K562 (cell line): ENCODE measurements around the gene SLX9.

Source experiments
- MAFK ChIP-seq: IDR thresholded peaks from 2 replicates; pipeline ENCODE4 v1.6.1; 2011; ENCODE audit warnings: low read length, improper control_type of control experiment
- MYC ChIP-seq, 2 experiments: fragments of 250-450 bp in 1 of 2; sonication (Bioruptor Pico) in 1 of 2; IDR thresholded peaks; 2 replicates each; pipeline versions ENCODE4 v1.5.1 to v1.6.1; 2012 to 2021; ENCODE audit warnings: low read depth in 2 of 2, borderline replicate concordance in 1 of 2, improper control_type of control experiment in 1 of 2, low read length in 1 of 2, mild to moderate bottlenecking in 1 of 2, moderate library complexity in 1 of 2
- MYNN ChIP-seq, 2 experiments: sonication (generic); formaldehyde crosslinking in 1 of 2; IDR thresholded peaks; 2 replicates each; pipeline versions ENCODE4 v1.5.0 to v1.6.1; 2016 to 2020; ENCODE audit warnings: antibody characterized with exemption in 1 of 2, missing genetic modification reagents in 1 of 2
- NFIC ChIP-seq: fragments of 450-650 bp; IDR thresholded peaks from 2 replicates; pipeline ENCODE4 v1.6.1; 2017; ENCODE audit warnings: mild to moderate bottlenecking, inconsistent platforms
- NRF1 ChIP-seq, 2 experiments: fragments of 450-650 bp; IDR thresholded peaks in 1 of 2; conservative IDR thresholded peaks in 1 of 2; 2 replicates each; pipeline ENCODE4 v1.6.1; 2014; ENCODE audit warnings: mild to moderate bottlenecking in 2 of 2
- POLR2A ChIP-seq: fragments of 450-650 bp; conservative IDR thresholded peaks from 2 replicates; pipeline ENCODE4 v1.6.1; 2016
- SAFB2 ChIP-seq: fragments of 200-400 bp; formaldehyde crosslinking; IDR thresholded peaks from 2 replicates; pipeline ENCODE4 v1.6.1; 2018; ENCODE audit warnings: borderline replicate concordance, low read length, low read depth, moderate library complexity; ENCODE audit not compliant: severe bottlenecking
- TEAD4 ChIP-seq, 2 experiments: sonication (generic) in 1 of 2; formaldehyde crosslinking in 1 of 2; IDR thresholded peaks; 2 replicates each; pipeline versions ENCODE4 v1.6.1 to v1.8.0; 2012 to 2022; ENCODE audit warnings: borderline replicate concordance in 1 of 2, inconsistent platforms in 1 of 2, low read length in 1 of 2, mild to moderate bottlenecking in 1 of 2, missing genetic modification reagents in 1 of 2
- ZNF76 ChIP-seq: fragments of 250-450 bp; sonication (Bioruptor Pico); IDR thresholded peaks from 2 replicates; pipeline ENCODE4 v1.4.0; 2020; ENCODE audit warnings: mild to moderate bottlenecking, moderate library complexity, borderline replicate concordance

DNA sequence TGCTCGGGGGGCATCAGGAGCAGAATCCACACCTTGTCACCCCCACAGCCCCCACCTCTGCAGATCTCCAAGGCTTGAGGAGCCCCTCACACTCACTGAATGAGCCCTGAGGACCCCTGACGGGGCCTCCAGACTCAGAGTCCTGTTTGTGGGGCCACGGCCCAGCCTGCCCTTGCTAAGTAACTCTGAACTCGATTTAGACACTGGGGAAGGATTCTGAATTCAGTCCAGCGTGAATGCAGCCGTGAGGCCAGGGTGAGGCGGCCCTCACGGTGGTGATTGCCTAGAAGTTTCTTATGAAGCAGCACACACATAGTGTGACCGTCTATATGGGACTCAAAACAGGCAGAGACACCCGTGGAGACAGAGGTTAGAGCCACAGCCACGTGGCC, 75.6 kb downstream of the SLX9 start:
- TF ChIP-seq MYC (IDR thresholded peaks at IDR 0.05; ENCODE audit: low read depth, low read length): no peak
- TF ChIP-seq MYC (CRISPR knock-in tag; IDR thresholded peaks at IDR 0.05; ENCODE audit: borderline replicate concordance, low read depth): no peak
- TF ChIP-seq POLR2A: no peak
- TF ChIP-seq SAFB2: no peak
- no peak for TF ChIP-seq NFIC
- TF ChIP-seq NRF1 (conservative IDR thresholded peaks at IDR 0.05 in 1 of 2, IDR thresholded peaks at IDR 0.05 in 1 of 2): no peak
- no peak for TF ChIP-seq MAFK
- TF ChIP-seq ZNF76 (CRISPR knock-in tag): no peak
- TF ChIP-seq TEAD4 (IDR thresholded peaks at IDR 0.05; ENCODE audit: low read length): no peak
- TF ChIP-seq TEAD4 (CRISPR knock-in tag; IDR thresholded peaks at IDR 0.05; ENCODE audit: borderline replicate concordance): no peak
- TF ChIP-seq MYNN (IDR thresholded peaks at IDR 0.05): no peak
- no peak for TF ChIP-seq MYNN (CRISPR knock-in tag; IDR thresholded peaks at IDR 0.05)
